EH (cell line): Measurements from ENCODE around the gene DNASE1.
A peak's percentile ranks its signal among the peaks of the same experiment; 100 is the strongest.

Source experiments
- DNase-seq: peaks from one replicate; pipeline ENCODE4 v3.0.0-alpha.2; 2015; ENCODE audit warnings: low read depth

DNASE1 gene

DNA sequence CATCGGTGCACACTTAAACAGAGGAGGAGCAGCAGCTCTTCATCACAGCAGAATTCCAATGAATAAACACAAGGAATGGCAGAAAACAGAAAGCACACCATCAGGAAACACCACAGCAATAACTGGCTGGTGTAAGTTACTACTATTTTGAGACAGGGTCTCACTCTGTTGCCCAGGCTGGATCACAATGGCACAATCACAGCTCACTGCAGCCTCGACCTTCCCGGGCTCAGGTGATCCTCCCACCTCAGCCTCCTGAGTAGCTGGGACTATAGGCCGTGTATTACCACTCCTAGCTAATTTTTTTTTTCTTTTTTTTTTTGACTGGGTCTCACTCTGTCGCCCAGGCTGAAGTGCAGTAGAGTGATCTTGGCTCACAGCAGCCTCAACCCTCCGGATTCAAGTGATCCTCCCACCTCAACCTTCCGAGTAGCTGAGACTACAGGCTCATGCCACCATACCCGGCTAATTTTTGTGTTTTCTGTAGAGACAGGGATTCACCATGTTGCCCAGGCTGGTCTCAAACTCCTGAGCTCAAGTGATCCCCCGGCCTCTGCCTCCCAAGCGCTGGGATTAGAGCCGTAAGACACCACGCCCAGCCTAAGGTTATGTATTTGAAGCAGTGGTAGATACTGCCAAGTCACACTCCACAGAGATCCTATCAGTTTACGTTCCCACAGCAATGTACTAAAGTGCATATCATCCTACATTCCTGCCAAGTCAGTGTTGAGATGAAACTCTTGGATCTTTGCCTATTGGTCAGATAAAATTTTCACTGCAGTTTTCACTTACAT, 42.1 kb downstream of the DNASE1 start:
- peak; percentile 97 for DNase-seq

DNA sequence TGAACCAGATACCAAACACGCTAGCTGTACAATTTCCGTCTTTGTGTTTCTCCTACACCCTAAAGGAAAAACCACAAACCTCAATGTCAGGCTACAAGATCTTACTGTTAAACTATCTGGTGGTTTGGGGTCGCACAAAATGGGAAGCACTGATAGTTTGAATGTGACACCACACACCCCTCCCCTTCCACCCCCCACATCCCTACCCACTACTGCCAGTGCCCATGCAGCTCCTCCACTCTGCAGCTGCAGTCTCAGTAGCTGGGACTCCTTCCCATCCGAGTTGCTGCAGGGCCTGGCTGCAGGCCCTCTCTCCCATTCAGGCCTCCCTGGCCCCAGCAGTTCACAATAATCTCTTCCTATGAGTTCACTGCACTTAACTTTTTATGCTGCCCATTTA, 44.5 kb downstream of the DNASE1 start:
- peak; percentile 23 for DNase-seq

DNA sequence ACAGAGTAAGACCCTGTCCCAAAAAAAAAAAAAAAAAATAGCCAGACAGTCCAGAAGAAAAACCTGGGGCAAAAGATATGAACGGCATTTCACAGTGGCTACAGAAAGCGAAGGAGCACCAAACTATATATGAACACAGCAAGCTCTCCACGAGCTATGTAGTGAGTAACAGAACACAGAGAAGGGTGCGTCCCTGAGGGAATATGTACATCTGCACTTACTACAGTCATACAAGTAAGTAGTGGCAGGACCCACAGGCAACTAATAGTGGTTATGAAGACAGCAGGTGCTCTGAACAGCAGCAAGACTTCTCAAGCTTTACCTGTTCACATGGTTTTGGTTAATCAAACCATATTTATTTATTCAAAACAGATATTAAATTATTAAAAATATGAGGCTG, 47.0 kb downstream of the DNASE1 start:
- no peak for DNase-seq

DNA sequence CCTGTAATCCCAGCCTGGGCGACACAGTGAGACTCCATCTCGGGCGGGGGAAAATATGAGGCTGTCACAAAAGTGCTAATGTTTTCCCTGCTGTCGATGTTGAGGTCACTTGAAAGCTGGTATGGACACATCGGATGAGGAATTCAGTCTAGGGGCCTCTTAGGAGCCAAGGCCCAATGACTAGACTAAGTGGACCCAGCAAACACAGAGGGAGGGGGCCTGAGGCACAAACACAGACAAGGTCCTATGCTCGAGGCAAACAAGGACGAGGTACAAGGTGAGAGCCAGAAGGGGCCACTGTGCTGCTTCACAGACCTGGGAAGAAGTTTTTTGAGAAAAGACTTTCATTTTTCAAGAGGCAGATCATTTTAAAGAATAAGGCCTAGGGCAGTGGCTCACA, 47.6 kb downstream of the DNASE1 start:
- DNase-seq: no peak

DNA sequence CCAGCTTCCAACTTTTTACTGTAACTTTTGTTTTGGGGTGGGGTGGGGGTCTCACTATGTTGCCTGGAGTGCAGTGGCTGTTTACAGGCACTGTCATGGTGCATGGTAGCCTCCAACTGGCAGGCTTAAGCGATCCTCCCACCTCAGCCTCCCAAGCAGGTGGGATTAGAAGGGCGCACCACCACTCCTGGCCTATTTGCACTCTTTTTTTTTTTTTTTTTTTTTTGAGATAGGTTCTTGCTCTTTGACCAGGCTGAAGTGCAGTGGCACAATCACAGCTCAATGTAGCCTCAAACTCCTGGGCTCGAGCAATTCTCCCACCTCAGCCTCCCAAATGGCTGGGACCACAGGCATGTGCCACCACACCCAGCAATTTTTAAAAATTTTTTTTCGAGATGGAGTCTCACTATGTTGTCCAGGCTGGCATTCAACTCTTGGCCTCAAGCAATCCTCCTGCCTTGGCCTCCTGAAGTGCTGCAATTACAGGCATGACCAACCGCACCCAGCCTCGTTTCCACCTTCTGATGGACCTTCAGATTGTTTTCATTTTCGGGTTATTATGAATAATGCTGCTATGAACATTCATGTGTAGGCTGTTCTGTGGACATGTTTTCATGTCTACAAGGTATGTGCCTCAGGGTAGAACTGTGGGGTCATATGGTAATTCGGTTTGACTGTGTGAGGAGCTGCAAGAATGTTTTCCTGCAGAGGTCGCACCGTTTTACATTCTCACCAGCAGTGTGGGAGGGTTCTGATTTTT, 51.9 kb downstream of the DNASE1 start:
- no peak for DNase-seq
